Fibroblast of lung (primary cell): ENCODE results near the gene CASQ1.

Source experiments
- CTCF ChIP-seq, 2 donors: IDR thresholded peaks in 1 of 2; conservative IDR thresholded peaks in 1 of 2; 1 replicate in 1 of 2; 2 replicates in 1 of 2; pipeline ENCODE4 v1.5.1; 2011 to 2012; ENCODE audit warnings: low read length in 2 of 2, control low read depth in 1 of 2, inconsistent platforms in 1 of 2, low read depth in 1 of 2, mild to moderate bottlenecking in 1 of 2
- EZH2 ChIP-seq: IDR thresholded peaks from 2 replicates; pipeline ENCODE4 v1.5.1; 2012; ENCODE audit warnings: low read length, control low read depth, mild to moderate bottlenecking; ENCODE audit errors: missing control alignments

- TF ChIP-seq CTCF (conservative IDR thresholded peaks at IDR 0.05 in 1 of 2, IDR thresholded peaks at IDR 0.05 in 1 of 2; ENCODE audit: low read depth in 1 of 2, low read length in 2 of 2) (no peak), EZH2 (no peak)
These were observed 39.1 kb upstream of the CASQ1 start, which contains the start of gene ATP1A4 for GRCh38 chr1:160151303-160151702.
